HG03095 (cell line): ENCODE measurements around the gene TMX4.
"Not testable (repeated sequence)": the region's sequence is repeated elsewhere in the genome, so short reads cannot be mapped to it uniquely, and the experiment has no call there.

Experiments used
- ATAC-seq: cut with Tn5 transposase; IDR thresholded peaks from one replicate; pipeline ENCODE4 v1.9.1; 2021; ENCODE audit warnings: moderate library complexity; ENCODE audit not compliant: unreplicated experiment

Gene TMX4

GRCh38 chr20:8019246-8019997 lies at the start of gene TMX4:
Gene TMX4 (minus strand): TSS chr20:8019761. CDS start chr20:8019613, 148 bp downstream.
- ATAC-seq = peak; percentile 92

DNA sequence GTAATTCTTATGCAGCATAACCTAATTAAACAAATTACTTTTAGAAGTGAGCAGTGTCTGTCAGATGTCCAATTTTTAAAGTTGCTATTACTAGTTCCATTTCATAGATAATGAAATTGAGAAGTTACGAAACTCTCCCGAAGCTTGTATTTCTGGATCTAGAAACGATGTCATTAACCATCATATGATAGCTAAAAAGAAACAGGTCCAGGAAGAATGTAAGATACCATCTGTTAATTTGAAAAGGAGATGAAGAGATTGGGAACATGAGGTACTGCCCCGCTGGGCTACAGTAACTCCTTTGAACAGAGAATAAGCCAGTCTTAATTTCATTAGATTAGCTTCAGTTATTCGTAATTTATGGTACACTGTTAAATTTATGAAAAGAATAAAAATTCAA lies 47.5 kb upstream of the TMX4 start:
- ATAC-seq = no peak

- no peak for ATAC-seq
These were observed 47.1 kb upstream of the TMX4 start for GRCh38 chr20:8066662-8067061.

DNA sequence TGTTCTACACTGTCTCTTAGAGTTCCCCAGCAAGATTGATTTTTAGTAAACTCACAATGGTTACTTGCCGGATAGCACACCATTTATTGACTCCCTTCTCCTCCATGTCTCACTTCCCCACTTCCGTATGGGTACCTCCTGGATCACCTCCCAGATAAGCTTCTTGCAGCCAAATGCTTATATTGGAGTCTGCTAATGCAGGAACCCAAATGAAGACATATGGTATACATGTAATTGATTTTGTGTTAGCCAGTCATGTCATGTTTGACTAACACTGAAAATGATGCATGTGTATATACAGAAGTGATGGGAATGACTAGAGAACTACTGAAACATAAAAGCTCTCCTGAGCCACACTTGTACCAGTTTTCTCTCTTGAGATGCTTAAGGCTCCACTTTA lies 46.1 kb upstream of the TMX4 start:
- ATAC-seq = no peak

GRCh38 chr20:8062756-8063155 lies 43.2 kb upstream of the TMX4 start:
- ATAC-seq = no peak

DNA sequence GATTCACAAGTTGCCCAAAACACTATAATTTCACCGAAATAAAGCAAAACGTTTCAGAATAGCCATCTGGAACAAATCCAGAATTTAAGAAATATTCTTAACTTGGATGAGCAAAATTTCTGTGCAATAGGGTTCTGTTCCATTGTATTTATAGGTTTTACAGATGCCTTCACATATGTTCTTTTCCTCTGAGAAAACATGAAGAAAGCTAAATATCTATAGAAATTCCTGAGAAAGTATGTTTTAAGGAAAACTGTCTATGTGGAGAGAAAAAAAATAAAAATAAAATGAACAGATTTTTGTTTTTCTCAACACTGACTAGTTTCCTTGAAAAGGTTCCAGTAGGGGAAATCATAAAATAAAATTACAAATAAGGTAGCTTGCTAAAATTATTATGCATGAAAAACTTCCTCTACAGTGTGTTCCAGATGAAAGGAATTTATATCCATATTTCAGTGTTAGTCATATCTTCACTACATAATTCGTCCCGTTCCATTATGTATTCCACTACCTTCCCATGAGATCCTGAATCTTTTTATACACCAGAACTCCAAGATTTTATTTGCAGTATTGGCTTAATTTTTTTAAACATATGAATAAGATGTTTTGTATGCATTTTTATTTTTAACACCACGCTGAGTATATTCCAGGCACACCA lies 42.4 kb upstream of the TMX4 start:
- no peak for ATAC-seq

DNA sequence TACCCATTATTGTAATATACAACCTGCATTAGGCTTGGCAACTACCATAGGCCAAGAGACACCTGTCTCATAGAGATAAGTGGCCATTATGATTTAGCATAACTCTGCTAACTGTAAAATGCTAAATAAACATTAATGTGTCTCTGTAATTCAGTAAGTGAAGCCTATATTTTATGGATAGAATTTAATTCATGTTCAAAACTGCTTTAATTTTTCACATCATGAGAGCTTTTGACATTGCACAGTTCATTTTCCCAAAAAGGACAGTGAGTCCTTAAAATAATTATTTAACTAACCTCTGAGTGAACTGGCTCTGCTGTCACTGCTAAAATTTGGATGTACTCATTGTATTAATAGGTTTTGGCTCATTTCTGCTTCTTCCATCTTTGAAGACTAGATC lies 41.4 kb upstream of the TMX4 start:
- ATAC-seq = no peak

DNA sequence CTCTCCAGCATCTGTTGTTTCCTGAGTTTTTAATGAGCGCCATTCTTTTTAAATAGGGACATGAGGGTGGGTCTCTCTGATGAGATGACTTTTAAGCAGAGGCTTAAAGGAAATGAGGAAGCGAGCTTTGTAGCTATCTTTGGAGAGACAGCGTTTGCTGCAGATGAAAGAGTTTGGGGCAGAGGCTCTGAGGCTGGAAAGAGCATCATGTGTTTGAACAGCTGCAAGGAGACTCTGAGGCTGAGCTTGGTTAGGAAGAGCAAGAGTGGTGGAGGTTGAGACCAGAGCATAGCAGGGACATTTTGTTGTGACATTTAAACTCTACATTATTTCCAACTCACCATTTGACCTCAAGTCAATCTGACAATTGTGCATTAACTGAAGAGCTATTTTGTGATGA lies 38.3 kb upstream of the TMX4 start:
- ATAC-seq = no peak

DNA sequence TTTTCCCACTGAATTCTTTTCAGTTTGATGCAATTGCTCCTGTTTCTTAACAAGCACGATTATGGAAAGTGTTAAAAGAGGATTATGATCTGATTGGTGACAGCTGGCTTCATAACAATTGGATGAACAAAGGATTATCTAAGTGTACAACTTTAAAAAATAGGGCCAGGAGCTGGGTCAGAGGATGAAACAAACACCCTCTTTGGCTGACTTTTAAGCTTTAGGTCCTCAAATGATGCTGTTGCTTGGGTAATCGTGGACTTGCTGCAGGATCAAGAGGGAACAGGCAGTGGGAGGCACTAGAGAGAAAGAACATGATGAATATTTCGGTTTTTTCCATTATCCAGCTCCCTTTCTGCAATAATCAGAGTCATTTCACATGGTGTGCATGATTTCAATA lies 35.5 kb upstream of the TMX4 start:
- ATAC-seq = no peak

- no peak for ATAC-seq
These were observed 30.7 kb upstream of the TMX4 start for GRCh38 chr20:8050157-8050837.

GRCh38 chr20:8049310-8049709 lies 29.7 kb upstream of the TMX4 start:
- ATAC-seq = no peak

DNA sequence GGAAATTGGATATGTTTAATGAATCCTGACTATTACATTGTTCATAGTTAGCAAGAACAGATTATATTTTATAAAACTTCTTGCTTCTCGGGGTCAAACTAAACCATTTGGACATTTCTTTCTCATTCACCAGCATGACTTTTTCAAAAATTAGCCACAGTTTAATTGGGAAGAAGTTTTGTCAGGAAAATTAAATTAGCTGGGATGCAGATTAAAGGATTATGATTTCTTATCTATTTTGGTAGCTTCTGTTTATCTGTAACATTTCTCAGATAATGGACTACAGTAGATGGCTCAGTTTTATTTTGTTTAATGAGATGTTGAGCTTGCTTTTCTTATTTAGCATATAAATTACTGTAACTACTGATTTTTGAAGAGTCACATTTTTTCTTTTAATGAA lies 26.4 kb upstream of the TMX4 start:
- ATAC-seq = no peak

- ATAC-seq = no peak
These were observed 24.2 kb upstream of the TMX4 start for GRCh38 chr20:8043687-8044282.

- no peak for ATAC-seq
These were observed 19.5 kb upstream of the TMX4 start for GRCh38 chr20:8039042-8039441.

GRCh38 chr20:8036771-8037170 lies 17.2 kb upstream of the TMX4 start:
- no peak for ATAC-seq

DNA sequence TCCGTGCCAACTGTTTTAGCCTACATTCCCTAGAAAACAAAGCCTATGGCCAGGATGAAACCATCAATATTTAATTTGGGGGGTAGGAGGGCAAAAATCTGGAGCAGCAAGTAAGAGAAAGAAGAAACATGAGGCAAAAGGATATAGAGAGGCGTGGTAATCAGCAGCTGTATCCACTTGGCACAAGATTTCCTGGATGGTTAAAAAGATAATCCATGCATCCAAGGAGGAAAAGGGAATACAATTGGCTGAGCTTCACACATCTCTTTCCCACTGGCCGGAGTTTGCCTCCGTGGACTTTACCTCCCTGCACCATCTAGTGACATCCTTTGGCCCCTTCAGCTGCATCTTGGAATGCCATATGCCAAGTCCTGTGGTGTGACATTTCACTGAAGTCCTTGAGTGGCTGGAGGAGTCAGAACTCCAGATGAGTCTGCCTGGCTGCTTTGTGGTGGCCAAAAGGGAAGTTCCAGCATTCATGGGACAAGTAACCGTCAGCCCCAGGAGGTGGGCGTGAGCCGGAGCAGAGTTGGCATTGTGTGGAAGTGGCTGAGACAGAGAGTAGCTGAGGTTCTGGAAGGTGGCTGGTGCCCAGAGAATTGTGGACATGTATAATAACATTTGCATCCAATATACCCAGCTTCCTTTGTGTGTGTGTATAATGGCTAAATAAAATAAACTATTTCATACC lies 13.7 kb upstream of the TMX4 start:
- no peak for ATAC-seq

DNA sequence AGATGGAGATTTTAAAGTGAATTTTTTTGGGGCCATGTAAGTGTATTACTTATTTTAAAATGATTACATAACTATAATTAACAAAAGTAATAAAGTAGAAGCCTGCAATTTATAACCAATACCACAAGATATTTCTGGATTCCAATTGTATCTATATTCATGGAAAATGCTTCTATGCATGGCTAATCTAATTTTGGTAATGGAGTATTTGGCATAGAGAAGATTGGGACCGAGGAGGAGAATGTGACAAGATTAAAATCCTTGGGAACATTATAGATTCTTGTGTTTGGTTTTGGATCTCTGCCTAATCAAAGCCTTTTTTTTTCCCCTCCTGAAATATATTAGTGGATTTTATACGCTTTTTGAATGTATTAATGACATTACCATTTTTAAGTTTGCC lies 12.9 kb upstream of the TMX4 start:
- ATAC-seq = no peak

DNA sequence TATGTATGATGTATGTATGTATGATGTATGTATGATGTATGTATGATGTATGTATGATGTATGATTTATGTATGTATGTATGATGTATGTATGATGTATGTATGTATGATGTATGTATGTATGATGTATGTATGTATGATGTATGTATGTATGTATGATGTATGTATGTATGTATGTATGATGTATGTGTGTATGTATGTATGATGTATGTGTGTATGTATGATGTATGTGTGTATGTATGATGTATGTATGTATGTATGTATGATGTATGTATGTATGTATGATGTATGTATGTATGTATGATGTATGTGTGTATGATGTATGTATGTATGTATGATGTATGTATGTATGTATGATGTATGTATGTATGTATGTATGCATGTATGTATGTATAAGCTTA lies 12.0 kb upstream of the TMX4 start:
- ATAC-seq = not testable (repeated sequence)

- no peak for ATAC-seq
These were observed 2.1 kb upstream of the TMX4 start for GRCh38 chr20:8021541-8022269.

- peak; percentile 32 for ATAC-seq
These were observed 936 bp upstream of the TMX4 start for GRCh38 chr20:8020314-8021079.
